Small intestine (tissue), 7 donors: ENCODE measurements around the gene CD300E. TPM values are rescaled to one million over a fixed set of nuclear protein-coding genes. Genes with fewer than 3 reads are reported as not detected.

ENCODE experiments used
- DNase-seq, 2 donors: peaks; one replicate each; pipeline versions ENCODE4 v3.0.0 to v3.0.0-alpha.2; 2013
- FAIRE-seq: peaks from 2 replicates; lab custom pipeline; 2012; peaks lifted over from hg19 to GRCh38; lab: Jason Lieb, UNC
- H3K27ac ChIP-seq, 3 donors: one replicate each; pipeline ENCODE4 v1.5.1; 2013; ENCODE audit warnings: low read length in 2 of 3, mild to moderate bottlenecking in 2 of 3, control low read depth in 1 of 3, inconsistent platforms in 1 of 3, low read depth in 1 of 3, moderate library complexity in 1 of 3
- H3K27me3 ChIP-seq, 3 donors: one replicate each; pipeline ENCODE4 v1.6.1; 2013; ENCODE audit warnings: low read length in 3 of 3, inconsistent platforms in 1 of 3; ENCODE audit not compliant: control insufficient read depth in 3 of 3, insufficient read depth in 3 of 3
- H3K36me3 ChIP-seq, 3 donors: one replicate each; pipeline ENCODE4 v1.6.1; 2013; ENCODE audit warnings: low read length in 3 of 3, inconsistent platforms in 1 of 3, low read depth in 1 of 3, mild to moderate bottlenecking in 1 of 3, moderate library complexity in 1 of 3; ENCODE audit not compliant: control insufficient read depth in 3 of 3, insufficient read depth in 2 of 3
- H3K4me1 ChIP-seq, 3 donors: one replicate each; pipeline ENCODE4 v1.6.1; 2013; ENCODE audit warnings: low read length in 2 of 3, inconsistent platforms in 1 of 3, low read depth in 1 of 3, mild to moderate bottlenecking in 1 of 3, moderate library complexity in 1 of 3; ENCODE audit not compliant: control insufficient read depth in 3 of 3, insufficient read depth in 2 of 3
- H3K4me3 ChIP-seq, 3 donors: one replicate each; pipeline ENCODE4 v1.5.1; 2013; ENCODE audit warnings: low read length in 3 of 3, control low read depth in 1 of 3, inconsistent platforms in 1 of 3, low read depth in 1 of 3, mild to moderate bottlenecking in 1 of 3, moderate library complexity in 1 of 3
- H3K9me3 ChIP-seq, 2 donors: one replicate each; pipeline ENCODE4 v1.6.1; 2013; ENCODE audit warnings: low read depth in 1 of 2, low read length in 1 of 2; ENCODE audit not compliant: control insufficient read depth in 2 of 2, insufficient read depth in 1 of 2
- WGBS, 3 donors: extraction: QIAGEN DNeasy Blood & Tissue Kit; methylation state at CpG; one replicate each; pipeline ENCODE4 v1.1.7; 2013; 5-methylcytosine and 5-hydroxymethylcytosine counted together
- polyA plus RNA-seq, 4 donors: library from polyadenylated mRNA; stranded (reverse) in 3 of 4; unstranded in 1 of 4; fragments of 200-250 nt in 3 of 4; fragments of 120-200 nt in 1 of 4; gene quantifications; one replicate each; pipeline versions ENCODE4 v1.2.1 to v1.2.3, GENCODE V29; 2013
- donor health status: healthy with polysubstance abuse.
- donor health status: control.
- donor health status: control.
- donor health status: Bipolar disorder and iron deficiency.
- donor health status: healthy.

CD300E gene
- polyA plus RNA-seq, 4 donors: 0.04 to 0.33 (median 0.22) TPM; not detected in 1

DNA sequence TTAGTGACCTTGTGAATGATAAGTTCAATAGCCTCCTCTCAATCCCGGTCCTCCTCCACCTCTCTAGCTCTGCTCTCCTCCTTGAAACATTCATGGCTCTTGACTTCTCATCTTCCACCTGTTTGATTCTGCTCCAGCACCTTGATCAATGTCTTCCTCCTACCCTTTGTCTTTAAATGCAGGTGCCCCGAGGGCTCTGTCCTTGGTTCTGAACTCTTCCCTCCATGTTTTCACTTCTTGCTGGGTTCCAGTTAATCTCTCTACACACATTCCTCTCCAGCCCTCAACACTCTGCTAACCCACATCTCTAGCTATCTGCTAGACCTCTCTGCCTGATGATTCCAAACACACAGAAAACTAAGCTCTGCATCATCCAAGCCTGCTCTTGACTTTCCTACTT, 13.4 kb downstream of the CD300E start:
- FAIRE-seq (no peak), DNase-seq (no peak)
- Histone ChIP-seq H3K4me1 (no peaks in the 10 kb centered on the region), H3K27ac (no peak overlapping the region), H3K36me3 (no peaks in the 10 kb centered on the region), H3K27me3 (peaks cover 0 to 5% (median 3%) of the 10 kb centered on the region in 3 donors), H3K9me3 (no peaks in the 10 kb centered on the region), H3K4me3 (no peak overlapping the region)
- 29 to 44% (median 40%) methylated on average over 2 of the region's 2 CpGs for WGBS, 3 donors

DNA sequence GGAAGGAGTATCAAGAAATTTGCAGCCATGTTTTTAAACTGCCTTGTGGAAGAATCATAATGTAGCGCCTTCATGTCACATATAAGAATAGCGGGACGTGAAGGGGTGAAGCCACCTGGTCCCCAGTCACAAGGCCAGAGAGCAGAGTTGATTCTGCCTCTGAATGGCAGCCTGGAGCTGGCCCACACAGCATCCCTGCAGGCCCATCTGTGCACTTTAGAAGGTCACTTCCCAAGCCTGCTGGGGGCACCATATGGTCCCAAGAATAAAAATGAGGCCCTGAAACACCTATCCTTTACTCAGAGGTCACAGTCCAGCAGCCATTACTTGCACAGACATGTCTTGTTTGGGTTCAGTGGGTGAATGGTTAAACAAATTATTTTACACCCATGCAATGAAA, 15.0 kb downstream of the CD300E start:
- WGBS, 3 donors: 91 to 93% (median 92%) methylated on average over 3 of the region's 3 CpGs
- H3K36me3 ChIP-seq: no peaks in the 10 kb centered on the region
- FAIRE-seq: no peak
- H3K4me1 ChIP-seq: no peaks in the 10 kb centered on the region
- no peak overlapping the region for H3K27ac ChIP-seq
- no peak for DNase-seq
- no peak overlapping the region for H3K4me3 ChIP-seq
- no peaks in the 10 kb centered on the region for H3K9me3 ChIP-seq
- H3K27me3 ChIP-seq: peaks cover 0 to 5% (median 3%) of the 10 kb centered on the region in 3 donors

DNA sequence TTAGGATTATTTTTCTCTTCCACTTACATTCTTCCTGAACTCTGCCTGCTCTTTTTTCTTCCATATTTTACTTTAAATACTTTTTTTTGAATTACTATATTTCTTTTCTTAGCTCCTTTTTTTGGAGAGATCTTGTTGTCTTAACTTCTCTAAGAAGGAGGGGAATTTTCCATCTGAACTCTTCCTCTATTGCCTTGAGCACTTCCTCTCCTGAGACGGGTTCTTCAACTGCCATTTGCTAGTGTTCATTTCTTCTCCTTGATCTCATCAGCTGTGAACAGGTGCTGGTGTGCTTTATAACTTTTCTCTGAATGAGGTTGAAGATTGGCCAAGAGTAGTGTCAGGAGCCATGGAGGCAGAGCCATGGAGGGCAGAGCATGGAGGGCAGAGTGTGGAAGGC, 16.3 kb downstream of the CD300E start:
- no peaks in the 10 kb centered on the region for H3K36me3 ChIP-seq
- no peaks in the 10 kb centered on the region for H3K9me3 ChIP-seq
- H3K27me3 ChIP-seq: peaks cover 0 to 5% (median 4%) of the 10 kb centered on the region in 3 donors
- DNase-seq: no peak
- no peak overlapping the region for H3K4me3 ChIP-seq
- no peak for FAIRE-seq
- no peak overlapping the region for H3K27ac ChIP-seq
- WGBS, 3 donors: 42 to 61% (median 47%) methylated on average over 1 of the region's 1 CpG
- no peaks in the 10 kb centered on the region for H3K4me1 ChIP-seq

DNA sequence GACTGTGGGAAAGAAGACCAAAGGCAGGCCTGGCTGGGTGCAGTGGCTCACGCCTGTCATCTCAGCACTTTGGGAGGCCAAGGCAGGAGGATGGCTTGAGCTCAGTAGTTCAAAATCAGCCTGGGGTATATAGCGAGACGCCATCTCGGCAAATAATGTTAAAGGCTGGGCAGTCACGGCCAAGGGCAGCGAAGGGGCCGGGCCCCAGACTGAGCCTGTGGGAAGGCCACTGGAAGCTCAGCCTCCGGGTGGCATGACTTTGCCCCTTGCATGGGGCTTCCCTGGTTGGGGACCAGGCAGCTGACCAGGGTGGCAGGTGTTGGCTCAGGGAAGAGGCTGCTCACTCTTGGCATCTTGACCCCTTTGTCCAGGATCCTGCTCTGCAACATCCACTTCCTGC, 17.5 kb downstream of the CD300E start:
- Histone ChIP-seq H3K4me3 (no peak overlapping the region), H3K27me3 (peaks cover 0 to 5% (median 2%) of the 10 kb centered on the region in 3 donors), H3K36me3 (no peaks in the 10 kb centered on the region), H3K9me3 (no peaks in the 10 kb centered on the region), H3K27ac (no peak overlapping the region), H3K4me1 (no peaks in the 10 kb centered on the region)
- FAIRE-seq (no peak), DNase-seq (no peak)
- 80 to 84% (median 83%) methylated on average over 8 of the region's 8 CpGs for WGBS, 3 donors

DNA sequence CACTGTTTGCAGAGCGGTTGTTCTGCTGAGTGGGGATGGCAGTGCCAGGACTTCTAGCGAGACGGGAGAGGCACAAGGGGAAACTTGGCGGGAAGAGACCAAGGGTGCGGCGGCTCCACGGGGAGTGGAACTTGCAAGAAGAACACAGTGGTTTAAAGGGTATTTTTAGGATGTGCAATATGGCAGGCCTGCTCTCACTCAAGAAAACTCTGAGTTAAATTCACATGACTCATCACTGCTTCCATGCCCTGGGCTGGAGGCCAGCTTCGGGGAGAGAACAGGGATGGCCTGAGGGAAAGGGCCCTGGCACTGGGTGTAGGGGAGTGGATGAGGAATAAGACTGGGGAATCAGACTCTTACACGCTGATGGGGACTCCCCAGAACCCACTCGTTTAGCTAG, 18.2 kb downstream of the CD300E start:
- no peaks in the 10 kb centered on the region for H3K36me3 ChIP-seq
- whole genome bisulfite sequencing, 3 donors: 49 to 67% (median 56%) methylated on average over 10 of the region's 10 CpGs
- no peaks in the 10 kb centered on the region for H3K4me1 ChIP-seq
- H3K27me3 ChIP-seq: peaks cover 0 to 5% (median 2%) of the 10 kb centered on the region in 3 donors
- no peaks in the 10 kb centered on the region for H3K9me3 ChIP-seq
- no peak for FAIRE-seq
- no peak overlapping the region for H3K4me3 ChIP-seq
- no peak for DNase-seq
- H3K27ac ChIP-seq: no peak overlapping the region

DNA sequence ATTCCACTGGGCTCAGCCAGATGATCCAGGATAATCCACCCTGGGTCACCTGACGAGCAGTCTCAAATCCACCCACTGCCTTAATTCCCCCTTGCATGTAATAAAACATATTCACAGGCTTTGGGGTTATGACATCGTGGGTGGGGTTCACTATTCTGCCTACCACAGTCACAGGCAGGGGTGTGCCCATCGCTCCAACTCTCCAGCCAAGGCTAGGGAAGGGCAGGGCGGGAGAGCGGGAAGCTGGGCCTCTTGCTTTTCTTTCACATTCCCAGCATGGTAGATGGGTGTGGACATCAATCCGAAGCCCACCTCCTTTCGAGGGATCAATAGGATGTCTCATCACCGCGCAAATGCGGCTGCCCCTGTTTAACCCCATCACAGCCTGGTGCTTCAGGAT, 18.8 kb downstream of the CD300E start:
- no peaks in the 10 kb centered on the region for H3K4me1 ChIP-seq
- FAIRE-seq: no peak
- 55 to 68% (median 55%) methylated on average over 10 of the region's 10 CpGs for WGBS, 3 donors
- no peak overlapping the region for H3K27ac ChIP-seq
- peaks cover 0 to 2% (median 0%) of the 10 kb centered on the region in 3 donors for H3K27me3 ChIP-seq
- H3K36me3 ChIP-seq: no peaks in the 10 kb centered on the region
- H3K4me3 ChIP-seq: no peak overlapping the region
- no peaks in the 10 kb centered on the region for H3K9me3 ChIP-seq
- DNase-seq: no peak

DNA sequence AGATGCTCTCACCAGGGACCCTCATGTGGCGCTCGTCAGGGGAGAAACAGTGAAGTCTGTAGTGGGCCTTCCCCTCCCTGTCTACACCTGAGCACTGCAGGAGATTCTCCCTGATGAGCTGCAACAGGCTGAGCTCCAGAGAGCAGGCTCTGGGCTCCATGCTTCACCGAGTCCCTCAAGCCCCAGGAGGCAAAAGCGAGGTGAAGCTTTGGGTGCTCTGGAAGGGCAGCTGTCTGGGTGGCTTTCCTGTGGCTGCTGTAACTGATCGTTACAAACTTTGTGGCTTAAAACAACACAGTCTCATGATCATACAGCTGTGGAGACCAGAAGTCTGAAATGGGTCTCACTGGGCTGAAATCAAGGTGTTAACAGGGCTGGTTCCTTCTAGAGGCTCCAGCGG, 19.3 kb downstream of the CD300E start:
- 66 to 83% (median 74%) methylated on average over 6 of the region's 6 CpGs for WGBS, 3 donors
- Histone ChIP-seq H3K36me3 (no peaks in the 10 kb centered on the region), H3K4me3 (no peak overlapping the region), H3K27ac (no peak overlapping the region), H3K4me1 (no peaks in the 10 kb centered on the region), H3K27me3 (peaks cover 0 to 2% (median 0%) of the 10 kb centered on the region in 3 donors), H3K9me3 (no peaks in the 10 kb centered on the region)
- DNase-seq (no peak), FAIRE-seq (no peak)

DNA sequence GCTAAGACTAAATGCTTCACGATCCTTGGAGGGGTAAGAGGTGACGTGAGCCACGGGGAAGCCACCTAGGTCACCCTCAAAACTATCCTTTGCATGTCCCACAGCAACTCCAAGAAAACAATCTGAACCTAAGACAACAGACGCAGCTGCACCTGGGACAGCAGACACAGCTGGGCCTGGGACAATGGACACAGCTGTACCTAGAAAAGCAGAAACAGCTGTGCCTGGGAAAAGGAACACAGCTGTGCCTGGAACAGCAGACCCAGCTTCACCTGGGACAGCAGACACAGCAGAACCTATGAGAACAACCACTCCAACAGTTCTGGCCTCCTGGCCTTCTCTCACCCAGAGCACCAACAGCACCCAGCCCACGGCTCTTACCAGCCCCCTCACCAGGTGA, 19.8 kb downstream of the CD300E start:
- FAIRE-seq (no peak), DNase-seq (no peak)
- H3K9me3 ChIP-seq: no peaks in the 10 kb centered on the region
- H3K27ac ChIP-seq: no peak overlapping the region
- H3K4me3 ChIP-seq: no peak overlapping the region
- H3K27me3 ChIP-seq: peaks cover 0 to 6% (median 0%) of the 10 kb centered on the region in 3 donors
- H3K36me3 ChIP-seq: no peaks in the 10 kb centered on the region
- WGBS, 3 donors: 56 to 77% (median 64%) methylated on average over 5 of the region's 5 CpGs
- H3K4me1 ChIP-seq: no peaks in the 10 kb centered on the region

DNA sequence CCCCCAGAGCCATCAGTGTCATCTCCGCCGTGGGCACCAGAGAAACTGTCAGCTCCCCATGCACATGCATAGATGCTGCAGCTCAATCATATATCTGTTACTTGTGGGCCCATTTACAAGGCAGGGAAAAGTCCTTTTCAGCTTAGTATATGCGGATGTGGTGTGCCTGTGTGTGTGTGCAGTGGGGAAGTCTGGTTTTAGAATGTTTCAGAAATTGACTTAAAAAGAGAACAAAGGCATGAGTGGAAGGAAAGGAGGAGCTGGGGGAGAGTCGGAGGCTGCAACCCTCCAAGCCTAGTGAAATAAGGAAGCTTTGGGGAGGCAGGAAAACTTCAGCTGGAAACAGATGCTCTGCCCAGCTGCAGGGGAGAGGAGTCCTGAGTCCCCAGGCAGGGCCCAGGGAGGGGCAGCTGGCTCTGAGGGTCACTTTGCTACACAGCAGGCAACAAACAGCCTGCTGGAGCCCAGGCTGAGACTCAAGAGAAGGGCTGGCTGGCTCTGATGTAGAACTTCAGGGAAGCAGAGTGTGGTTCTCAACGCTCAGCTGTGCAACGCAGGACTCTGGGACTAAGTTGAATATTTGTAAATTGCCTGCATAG, 20.4 kb downstream of the CD300E start:
- no peak for DNase-seq
- Histone ChIP-seq H3K36me3 (no peaks in the 10 kb centered on the region), H3K9me3 (no peaks in the 10 kb centered on the region), H3K4me1 (no peaks in the 10 kb centered on the region), H3K27me3 (peaks cover 0 to 10% (median 0%) of the 10 kb centered on the region in 3 donors), H3K4me3 (no peak overlapping the region), H3K27ac (no peak overlapping the region)
- FAIRE-seq: no peak
- 59 to 64% (median 64%) methylated on average over 6 of the region's 6 CpGs for WGBS, 3 donors
